ENCODE data around the gene SMIM15. TPM values are rescaled to one million over a fixed set of nuclear protein-coding genes. Genes with fewer than 3 reads are reported as not detected.
A peak's percentile ranks its signal among the peaks of the same experiment; 100 is the strongest.

The SMIM15 gene
- 10 to 100 TPM; 22.8 to 44.8 (median 29.4) TPM for total RNA-seq
- long read RNA-seq, transcript SMIM15-201 (3 exons, 2,889 nt): major isoform, 12 of 14 reads
- long read RNA-seq, partial matches to known transcripts: 0 of 14 reads
- long read RNA-seq, other reads (novel, unspliced or antisense): 1 of 14 reads

GRCh38 chr5:61162010-61162831, at the start of gene SMIM15:
Gene SMIM15 (minus strand): TSS chr5:61162468. CDS start chr5:61160171, 2,297 bp downstream.
- H3K27ac ChIP-seq: peak within 1 kb of the TSS; percentile 88 to 95 (median 94)
- TF ChIP-seq CTCF (IDR thresholded peaks at IDR 0.05): peak in 1 of 4 donors; percentile 6
- TF ChIP-seq POLR2A (IDR thresholded peaks at IDR 0.05): peak; percentile 76
- WGBS (ENCODE audit: insufficient coverage, low coverage, low lambda C conversion rate, missing lambda C conversion rate): under 1% methylated on average over 37 of the region's 73 CpGs
- intact Hi-C loops (cut with DNase I): no loop called here
- H3K9me3 ChIP-seq: no peaks in the 10 kb centered on the region
- no peaks in the 10 kb centered on the region for H3K27me3 ChIP-seq
- peak; percentile 93 to 95 (median 93) for DNase-seq
- H3K36me3 ChIP-seq: peaks cover 0 to 17% (median 2%) of the 10 kb centered on the region in 4 donors
- peaks cover 0 to 14% (median 3%) of the 10 kb centered on the region in 4 donors for H3K4me1 ChIP-seq
- H3K4me3 ChIP-seq: peak within 1 kb of the TSS; percentile 85 to 89 (median 87)
- ATAC-seq: peak; percentile 92 to 96 (median 94)

- DNase-seq (no peak), ATAC-seq (no peak)
- H3K4me3 ChIP-seq: no peak overlapping the region
- no peaks in the 10 kb centered on the region for H3K36me3 ChIP-seq
- H3K9me3 ChIP-seq: no peaks in the 10 kb centered on the region
- intact Hi-C loops (cut with DNase I): no loop called here
- TF ChIP-seq POLR2A (IDR thresholded peaks at IDR 0.05): no peak
- TF ChIP-seq CTCF (IDR thresholded peaks at IDR 0.05): no peak
- no peaks in the 10 kb centered on the region for H3K27me3 ChIP-seq
- H3K4me1 ChIP-seq: no peaks in the 10 kb centered on the region
- no peak overlapping the region for H3K27ac ChIP-seq
These were observed 45.6 kb upstream of the SMIM15 start for GRCh38 chr5:61207884-61208283.

- Histone ChIP-seq H3K36me3 (no peaks in the 10 kb centered on the region), H3K27ac (no peak overlapping the region), H3K4me1 (no peaks in the 10 kb centered on the region), H3K9me3 (no peaks in the 10 kb centered on the region), H3K4me3 (no peak overlapping the region), H3K27me3 (no peaks in the 10 kb centered on the region)
- TF ChIP-seq CTCF (IDR thresholded peaks at IDR 0.05): no peak
- no peak for TF ChIP-seq POLR2A (IDR thresholded peaks at IDR 0.05)
- intact Hi-C loops (cut with DNase I): no loop called here
- WGBS (ENCODE audit: insufficient coverage, low coverage, low lambda C conversion rate, missing lambda C conversion rate): 77% methylated on average over 5 of the region's 5 CpGs
- ATAC-seq (no peak), DNase-seq (no peak)
These were observed 42.7 kb upstream of the SMIM15 start for GRCh38 chr5:61205013-61205412.

GRCh38 chr5:61202213-61202612, 39.9 kb upstream of the SMIM15 start:
- no peak for ATAC-seq
- H3K4me1 ChIP-seq: no peaks in the 10 kb centered on the region
- no peak overlapping the region for H3K27ac ChIP-seq
- DNase-seq: no peak
- H3K4me3 ChIP-seq: no peak overlapping the region
- H3K9me3 ChIP-seq: no peaks in the 10 kb centered on the region
- intact Hi-C loops (cut with DNase I): no loop called here
- H3K27me3 ChIP-seq: no peaks in the 10 kb centered on the region
- H3K36me3 ChIP-seq: no peaks in the 10 kb centered on the region
- WGBS (ENCODE audit: insufficient coverage, low coverage, low lambda C conversion rate, missing lambda C conversion rate): 64% methylated on average over 2 of the region's 2 CpGs
- TF ChIP-seq POLR2A (IDR thresholded peaks at IDR 0.05) (no peak), CTCF (IDR thresholded peaks at IDR 0.05) (no peak)

Measured in right lobe of liver (tissue), 6 donors.